HL-60 (cell line): Measurements from ENCODE around the gene PLEKHA8.

Experiments used
- DNase-seq, 2 experiments: peaks; one replicate each; pipeline ENCODE4 v3.0.0-alpha.2; 2010 to 2020; ENCODE audit warnings: low read depth in 1 of 2, low spot score in 1 of 2
- H3K27ac ChIP-seq: fragments of 250-450 bp; sonication (Bioruptor Pico); replicated peaks from 2 replicates; pipeline ENCODE4 v1.5.1; 2020; ENCODE audit warnings: mild to moderate bottlenecking, moderate library complexity
- H3K27me3 ChIP-seq: fragments of 250-450 bp; sonication (Bioruptor Pico); 2 replicates; pipeline ENCODE4 v1.5.1; 2021; ENCODE audit warnings: mild to moderate bottlenecking, moderate library complexity; ENCODE audit not compliant: insufficient read depth, poor library complexity, severe bottlenecking
- H3K4me3 ChIP-seq: replicated peaks from 2 replicates; pipeline ENCODE4 v1.5.1; 2011; ENCODE audit warnings: mild to moderate bottlenecking, control low read depth, low read length; ENCODE audit not compliant: insufficient read depth
- CTCF ChIP-seq: IDR thresholded peaks from one replicate; pipeline ENCODE4 v1.5.1; 2011; ENCODE audit warnings: low read length, control low read depth, inconsistent platforms; ENCODE audit not compliant: insufficient read depth
- GABPA ChIP-seq: IDR thresholded peaks from 2 replicates; pipeline ENCODE4 v1.6.1; 2012; ENCODE audit warnings: low read depth
- POLR2AphosphoS5 ChIP-seq: IDR thresholded peaks from 2 replicates; pipeline ENCODE4 v1.6.1; 2012; ENCODE audit warnings: low read depth
- REST ChIP-seq: IDR thresholded peaks from 2 replicates; pipeline ENCODE4 v1.6.1; 2012; ENCODE audit warnings: low read depth; ENCODE audit not compliant: insufficient replicate concordance
- SPI1 ChIP-seq: IDR thresholded peaks from 2 replicates; pipeline ENCODE4 v1.6.1; 2012; ENCODE audit warnings: low read depth, mild to moderate bottlenecking, borderline replicate concordance

PLEKHA8 gene

DNA sequence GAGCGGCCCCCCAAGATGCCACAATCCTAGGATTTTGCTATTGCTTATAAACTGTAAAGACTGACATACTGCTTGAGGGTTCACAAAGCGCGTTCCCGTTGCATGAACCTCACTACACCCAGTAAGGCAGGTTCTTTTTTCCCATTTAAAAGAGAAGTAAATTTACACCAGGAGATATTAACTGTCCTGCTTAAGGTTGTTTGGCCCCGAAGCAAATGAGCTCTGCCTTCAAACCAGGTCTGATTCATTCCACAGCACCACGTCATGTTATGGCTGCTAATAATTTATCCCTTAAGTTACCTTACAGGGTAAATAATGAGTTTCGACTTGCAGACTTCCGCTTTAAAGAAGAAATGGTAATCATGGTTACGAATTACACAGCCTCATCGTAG is 1.2 kb upstream of the PLEKHA8 start:
- peak in 1 of 2 experiments; percentile 39 for DNase-seq
- TF ChIP-seq CTCF (no peak), SPI1 (peak; percentile 58; the same call in 1 of the 2 replicates)
- Histone ChIP-seq H3K27ac (peak overlapping the region; percentile 75), H3K27me3 (no peaks in the 10 kb centered on the region), H3K4me3 (peak overlapping the region; percentile 94)

GRCh38 chr7:30027740-30028215 is 434 bp upstream of the PLEKHA8 start:
- no peak for DNase-seq
- H3K4me3 ChIP-seq: peak overlapping the region; percentile 94
- H3K27ac ChIP-seq: peak overlapping the region; percentile 75

GRCh38 chr7:30028749-30029635 is 780 bp downstream of the PLEKHA8 start:
- Histone ChIP-seq H3K4me3 (peak overlapping the region; percentile 94), H3K27me3 (no peaks in the 10 kb centered on the region), H3K27ac (no peak overlapping the region)
- TF ChIP-seq POLR2AphosphoS5 (no peak), REST (no peak), CTCF (no peak), GABPA (no peak), SPI1 (no peak)
- peak in 1 of 2 experiments; percentile 26 for DNase-seq

More at GRCh38 chr7:30027740-30028215, 434 bp upstream of the PLEKHA8 start:
- TF ChIP-seq CTCF: no peak
- H3K27me3 ChIP-seq: no peaks in the 10 kb centered on the region

DNA sequence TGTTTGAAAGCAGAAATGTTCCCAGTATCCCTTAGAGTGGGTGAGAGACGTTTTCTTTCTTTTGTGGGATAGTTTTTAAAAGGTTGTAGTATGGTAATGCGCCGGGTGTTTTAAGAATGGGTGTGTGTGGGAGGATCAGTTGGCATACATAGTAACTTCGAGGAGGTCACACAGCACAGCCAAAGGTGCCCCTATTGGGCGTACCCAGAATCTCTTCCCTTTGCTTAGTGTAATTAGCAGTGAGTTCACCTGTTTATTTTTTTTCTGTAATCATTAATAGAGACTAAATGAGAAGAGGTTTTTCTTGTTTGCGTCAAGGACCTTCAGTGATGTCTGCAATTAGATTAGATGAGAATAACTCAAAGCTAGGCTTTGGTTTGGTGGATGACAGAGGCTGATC is 1.5 kb downstream of the PLEKHA8 start:
- no peak overlapping the region for H3K27ac ChIP-seq
- no peak overlapping the region for H3K4me3 ChIP-seq
- TF ChIP-seq POLR2AphosphoS5: no peak
- no peak for TF ChIP-seq GABPA
- TF ChIP-seq CTCF: no peak
- no peak for TF ChIP-seq REST
- no peak for TF ChIP-seq SPI1
- no peaks in the 10 kb centered on the region for H3K27me3 ChIP-seq
- peak in 1 of 2 experiments; percentile 4 for DNase-seq
